ENCODE results near the gene MSI2.

Gene MSI2

GRCh38 chr17:57697891-57698711, 441.8 kb downstream of the MSI2 start:
- Histone ChIP-seq H3K4me2 (ENCODE audit: low read length) (peak overlapping the region; percentile 57), H3K36me3 (ENCODE audit: control insufficient read depth, low read length) (no peaks in the 10 kb centered on the region), H3K27me3 (ENCODE audit: control insufficient read depth, low read length) (no peaks in the 10 kb centered on the region), H4K20me1 (ENCODE audit: control insufficient read depth, insufficient read depth, low read depth, low read length) (no peaks in the 10 kb centered on the region), H3K79me2 (ENCODE audit: control insufficient read depth, low read length) (no peaks in the 10 kb centered on the region), H3K4me1 (ENCODE audit: control insufficient read depth, low read length) (peaks cover 19% of the 10 kb centered on the region), H3K27ac (ENCODE audit: low read depth, low read length) (peak overlapping the region; percentile 48), H3K9me2 (replicated peaks; ENCODE audit: control insufficient read depth, low read length) (no peaks in the 10 kb centered on the region), H3K9me3 (ENCODE audit: control insufficient read depth, insufficient read depth, low read length) (no peaks in the 10 kb centered on the region), H3K4me3 (ENCODE audit: low read length) (peak overlapping the region; percentile 20), H3F3A (ENCODE audit: control insufficient read depth, insufficient read depth) (no peaks in the 10 kb centered on the region)
- TF ChIP-seq EZH2phosphoT487 (IDR thresholded peaks at IDR 0.05; ENCODE audit: borderline replicate concordance, low read length): no peak
- TF ChIP-seq CTCF (IDR thresholded peaks at IDR 0.05; ENCODE audit: low read depth, low read length, poor library complexity, severe bottlenecking): no peak

GRCh38 chr17:57699751-57700219, 443.5 kb downstream of the MSI2 start:
- H3K27ac ChIP-seq (ENCODE audit: low read depth, low read length): no peak overlapping the region
- no peaks in the 10 kb centered on the region for H4K20me1 ChIP-seq (ENCODE audit: control insufficient read depth, insufficient read depth, low read depth, low read length)
- no peaks in the 10 kb centered on the region for H3K79me2 ChIP-seq (ENCODE audit: control insufficient read depth, low read length)
- H3K9me3 ChIP-seq (ENCODE audit: control insufficient read depth, insufficient read depth, low read length): no peaks in the 10 kb centered on the region
- TF ChIP-seq CTCF (IDR thresholded peaks at IDR 0.05; ENCODE audit: low read depth, low read length, poor library complexity, severe bottlenecking) (no peak), EZH2phosphoT487 (IDR thresholded peaks at IDR 0.05; ENCODE audit: borderline replicate concordance, low read length) (no peak)
- H3K36me3 ChIP-seq (ENCODE audit: control insufficient read depth, low read length): no peaks in the 10 kb centered on the region
- H3K4me2 ChIP-seq (ENCODE audit: low read length): no peak overlapping the region
- H3K4me3 ChIP-seq (ENCODE audit: low read length): no peak overlapping the region
- H3K9me2 ChIP-seq (replicated peaks; ENCODE audit: control insufficient read depth, low read length): no peaks in the 10 kb centered on the region
- no peaks in the 10 kb centered on the region for H3K27me3 ChIP-seq (ENCODE audit: control insufficient read depth, low read length)
- H3K4me1 ChIP-seq (ENCODE audit: control insufficient read depth, low read length): peaks cover 19% of the 10 kb centered on the region
- H3F3A ChIP-seq (ENCODE audit: control insufficient read depth, insufficient read depth): no peaks in the 10 kb centered on the region

GRCh38 chr17:57701124-57701523, 444.8 kb downstream of the MSI2 start:
- Histone ChIP-seq H3K9me2 (replicated peaks; ENCODE audit: control insufficient read depth, low read length) (no peaks in the 10 kb centered on the region), H3K27ac (ENCODE audit: low read depth, low read length) (no peak overlapping the region), H3K9me3 (ENCODE audit: control insufficient read depth, insufficient read depth, low read length) (no peaks in the 10 kb centered on the region), H3K4me1 (ENCODE audit: control insufficient read depth, low read length) (peaks cover 19% of the 10 kb centered on the region), H3K4me3 (ENCODE audit: low read length) (no peak overlapping the region), H3K27me3 (ENCODE audit: control insufficient read depth, low read length) (no peaks in the 10 kb centered on the region; the same call in 1 of the 2 replicates), H3K4me2 (ENCODE audit: low read length) (no peak overlapping the region), H3K36me3 (ENCODE audit: control insufficient read depth, low read length) (no peaks in the 10 kb centered on the region), H3K79me2 (ENCODE audit: control insufficient read depth, low read length) (no peaks in the 10 kb centered on the region), H3F3A (ENCODE audit: control insufficient read depth, insufficient read depth) (no peaks in the 10 kb centered on the region), H4K20me1 (ENCODE audit: control insufficient read depth, insufficient read depth, low read depth, low read length) (no peaks in the 10 kb centered on the region)
- TF ChIP-seq CTCF (IDR thresholded peaks at IDR 0.05; ENCODE audit: low read depth, low read length, poor library complexity, severe bottlenecking): no peak
- no peak for TF ChIP-seq EZH2phosphoT487 (IDR thresholded peaks at IDR 0.05; ENCODE audit: borderline replicate concordance, low read length)

All from DOHH2 (cell line).